Measurements from ENCODE around the gene FRMD5. TPM values are rescaled to one million over a fixed set of nuclear protein-coding genes. Genes with fewer than 3 reads are reported as not detected.

The FRMD5 gene
- total RNA-seq, 3 donors from 2014 or later (not counting 1 experiment from before 2014, with no cell fraction given), result not detected

DNA sequence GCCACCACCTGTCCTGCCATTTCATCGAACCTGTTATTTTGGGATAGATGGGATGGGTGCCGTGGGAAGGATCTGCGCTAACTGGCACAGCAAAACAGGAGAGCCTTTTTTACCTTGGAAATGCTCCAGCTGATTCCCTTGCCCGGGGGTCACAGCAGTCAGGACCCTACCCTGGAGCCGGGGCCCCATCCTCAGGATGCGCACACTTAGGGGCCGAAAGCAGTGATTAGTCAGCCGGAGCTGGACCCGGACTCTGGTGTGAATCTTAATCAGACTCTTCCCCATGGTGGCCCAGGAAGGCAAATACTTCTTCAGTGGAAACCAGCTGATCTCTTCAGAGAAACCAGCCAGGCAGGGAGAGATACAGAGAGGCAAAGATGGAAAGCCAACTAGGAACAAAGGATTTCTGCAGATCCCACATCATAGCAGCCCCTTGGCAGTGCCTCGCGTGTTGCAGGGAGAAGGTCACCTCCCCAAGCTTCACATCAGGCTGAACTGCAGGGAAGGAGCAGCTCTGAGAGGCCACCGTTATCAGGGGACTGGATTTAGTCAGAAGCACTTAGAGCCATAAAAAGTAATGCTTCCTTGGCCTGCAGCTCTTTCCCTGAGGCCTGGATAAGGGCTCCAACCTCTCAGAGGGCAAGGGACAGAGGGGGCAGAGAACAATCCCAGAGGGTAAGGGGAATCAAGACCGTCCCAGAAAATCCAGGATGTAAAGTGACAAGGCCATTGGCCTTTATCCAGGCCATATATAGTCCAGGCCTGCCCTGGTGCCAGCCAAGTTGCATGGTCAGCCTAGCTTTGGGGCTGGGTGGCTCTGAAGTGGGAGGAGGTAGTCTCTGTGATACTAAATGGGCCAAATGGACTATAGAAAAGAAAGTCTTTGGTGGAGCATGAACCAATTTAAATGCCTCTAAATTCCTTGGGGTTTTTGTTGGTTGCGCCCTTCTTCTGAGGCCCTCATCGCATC, 315.4 kb downstream of the FRMD5 start:
- H3K9me3 Mint-ChIP-seq, result no peaks in the 10 kb centered on the region
- Histone ChIP-seq H3K36me3 (ENCODE audit: control insufficient read depth, insufficient read depth, low read length) (no peaks in the 10 kb centered on the region), H3K4me3 (ENCODE audit: low read length) (no peak overlapping the region), H3K27ac (ENCODE audit: low read length) (no peak overlapping the region), H3K4me1 (ENCODE audit: control insufficient read depth, insufficient read depth, low read length) (no peaks in the 10 kb centered on the region), H3K27me3 (ENCODE audit: control insufficient read depth, insufficient read depth, low read length) (no peaks in the 10 kb centered on the region), H3K9me3 (ENCODE audit: control insufficient read depth, insufficient read depth, low read length) (no peaks in the 10 kb centered on the region)
- no peak overlapping the region for H3K27ac Mint-ChIP-seq
- WGBS (ENCODE audit: insufficient coverage), result 97% methylated on average over 15 of the region's 15 CpGs
- H3K36me3 Mint-ChIP-seq, result no peaks in the 10 kb centered on the region
- no peak overlapping the region for H3K4me3 Mint-ChIP-seq
- intact Hi-C loops (cut with micrococcal nuclease), result no loop called here
- no peaks in the 10 kb centered on the region for H3K27me3 Mint-ChIP-seq (ENCODE audit: low read depth in 2 of 2)
- DNase-seq (no peak), ATAC-seq (no peak)
- no peak for TF ChIP-seq CTCF (IDR thresholded peaks at IDR 0.05)
- no peaks in the 10 kb centered on the region for H3K4me1 Mint-ChIP-seq

GRCh38 chr15:43878446-43878845, 316.6 kb downstream of the FRMD5 start:
- ATAC-seq, result no peak
- WGBS (ENCODE audit: insufficient coverage), result 97% methylated on average over 2 of the region's 2 CpGs
- Mint-ChIP-seq H3K4me1 (no peaks in the 10 kb centered on the region), H3K27ac (no peak overlapping the region), H3K9me3 (no peaks in the 10 kb centered on the region), H3K4me3 (no peak overlapping the region), H3K27me3 (ENCODE audit: low read depth in 2 of 2) (no peaks in the 10 kb centered on the region), H3K36me3 (no peaks in the 10 kb centered on the region)
- Histone ChIP-seq H3K27me3 (ENCODE audit: control insufficient read depth, insufficient read depth, low read length) (no peaks in the 10 kb centered on the region), H3K4me1 (ENCODE audit: control insufficient read depth, insufficient read depth, low read length) (no peaks in the 10 kb centered on the region), H3K27ac (ENCODE audit: low read length) (no peak overlapping the region), H3K4me3 (ENCODE audit: low read length) (no peak overlapping the region), H3K36me3 (ENCODE audit: control insufficient read depth, insufficient read depth, low read length) (no peaks in the 10 kb centered on the region), H3K9me3 (ENCODE audit: control insufficient read depth, insufficient read depth, low read length) (no peaks in the 10 kb centered on the region)
- intact Hi-C loops (cut with micrococcal nuclease), result no loop called here
- no peak for DNase-seq
- TF ChIP-seq CTCF (IDR thresholded peaks at IDR 0.05), result no peak

DNA sequence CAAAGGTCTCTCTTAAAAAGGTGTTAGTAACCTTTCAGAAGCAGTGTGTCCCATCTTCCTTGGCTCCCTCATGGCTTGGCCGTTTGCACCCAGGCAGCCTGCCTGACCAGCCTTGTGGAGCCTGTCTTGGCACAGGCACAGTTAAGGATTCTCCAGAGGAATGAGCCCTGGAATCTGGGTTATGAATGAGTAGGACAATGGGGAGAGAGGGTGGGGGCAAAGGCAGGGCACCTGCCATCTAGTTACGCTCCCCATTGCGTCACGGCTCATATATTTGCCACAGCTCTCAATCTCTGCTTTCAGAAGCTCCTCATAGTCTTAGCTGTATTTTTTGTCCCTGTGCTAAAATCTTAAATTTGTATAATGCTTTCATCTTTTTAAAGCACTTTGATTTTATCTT, 317.7 kb downstream of the FRMD5 start:
- H3K4me1 ChIP-seq (ENCODE audit: control insufficient read depth, insufficient read depth, low read length), result no peaks in the 10 kb centered on the region
- no peaks in the 10 kb centered on the region for H3K9me3 ChIP-seq (ENCODE audit: control insufficient read depth, insufficient read depth, low read length)
- no peak overlapping the region for H3K4me3 ChIP-seq (ENCODE audit: low read length)
- no peaks in the 10 kb centered on the region for H3K36me3 Mint-ChIP-seq
- no peaks in the 10 kb centered on the region for H3K9me3 Mint-ChIP-seq
- no peaks in the 10 kb centered on the region for H3K4me1 Mint-ChIP-seq
- no peak overlapping the region for H3K4me3 Mint-ChIP-seq
- DNase-seq (no peak), ATAC-seq (no peak)
- no peak overlapping the region for H3K27ac Mint-ChIP-seq
- H3K27ac ChIP-seq (ENCODE audit: low read length), result no peak overlapping the region
- H3K27me3 Mint-ChIP-seq (ENCODE audit: low read depth in 2 of 2), result no peaks in the 10 kb centered on the region
- no peak for TF ChIP-seq CTCF (IDR thresholded peaks at IDR 0.05)
- WGBS (ENCODE audit: insufficient coverage), result 100% methylated on average over 4 of the region's 4 CpGs
- no peaks in the 10 kb centered on the region for H3K27me3 ChIP-seq (ENCODE audit: control insufficient read depth, insufficient read depth, low read length)
- no peaks in the 10 kb centered on the region for H3K36me3 ChIP-seq (ENCODE audit: control insufficient read depth, insufficient read depth, low read length)
- intact Hi-C loops (cut with micrococcal nuclease), result no loop called here
